Spleen (tissue), 11 donors: ENCODE measurements around the gene TMEM229B. TPM values are rescaled to one million over a fixed set of nuclear protein-coding genes. Genes with fewer than 3 reads are reported as not detected.

Source experiments
- DNase-seq: peaks from one replicate; pipeline ENCODE4 v3.0.0-alpha.2; 2020
- H3K27ac ChIP-seq, 8 donors: fragments of 200-600 bp; sonication (generic) in 7 of 8; 1 replicate in 4 of 8; 2 replicates in 4 of 8; pipeline versions ENCODE4 v1.5.0 to v1.8.0; 2016 to 2021; ENCODE audit warnings: inconsistent platforms in 4 of 8, mild to moderate bottlenecking in 4 of 8, moderate library complexity in 1 of 8
- H3K27me3 ChIP-seq, 7 donors: fragments of 200-600 bp; sonication (generic) in 6 of 7; replicated peaks in 1 of 7; 1 replicate in 4 of 7; 2 replicates in 3 of 7; pipeline versions ENCODE4 v1.5.0 to v1.8.0; 2016 to 2021; ENCODE audit warnings: inconsistent platforms in 3 of 7, mild to moderate bottlenecking in 1 of 7
- H3K36me3 ChIP-seq, 6 donors: fragments of 200-600 bp; sonication (generic) in 5 of 6; 1 replicate in 4 of 6; 2 replicates in 2 of 6; pipeline versions ENCODE4 v1.5.0 to v1.8.0; 2016 to 2021; ENCODE audit warnings: inconsistent platforms in 2 of 6
- H3K4me1 ChIP-seq, 6 donors: fragments of 200-600 bp; sonication (generic) in 5 of 6; 1 replicate in 3 of 6; 2 replicates in 3 of 6; pipeline versions ENCODE4 v1.5.0 to v1.8.0; 2016 to 2021; ENCODE audit warnings: inconsistent platforms in 3 of 6
- H3K4me3 ChIP-seq, 8 donors: fragments of 200-600 bp; sonication (generic) in 7 of 8; 1 replicate in 4 of 8; 2 replicates in 4 of 8; pipeline versions ENCODE4 v1.5.0 to v1.8.0; 2016 to 2021; ENCODE audit warnings: inconsistent platforms in 4 of 8, mild to moderate bottlenecking in 4 of 8, moderate library complexity in 2 of 8
- H3K9me3 ChIP-seq, 8 donors: fragments of 200-600 bp; sonication (generic) in 7 of 8; 1 replicate in 4 of 8; 2 replicates in 4 of 8; pipeline versions ENCODE4 v1.5.0 to v1.8.0; 2016 to 2021; ENCODE audit warnings: inconsistent platforms in 4 of 8
- CTCF ChIP-seq, 11 experiments: fragments of 200-600 bp in 7 of 11; fragments of 450-650 bp in 4 of 11; sonication (generic) in 4 of 11; IDR thresholded peaks in 8 of 11; conservative IDR thresholded peaks in 3 of 11; 1 replicate in 7 of 11; 2 replicates in 4 of 11; pipeline versions ENCODE4 v1.4.0 to v1.8.0; 2016 to 2021; ENCODE audit warnings: antibody characterized with exemption in 11 of 11, inconsistent platforms in 4 of 11, mild to moderate bottlenecking in 1 of 11
- POLR2A ChIP-seq, 3 donors: fragments of 450-650 bp; IDR thresholded peaks; one replicate each; pipeline ENCODE4 v1.5.1; 2017; ENCODE audit warnings: antibody characterized with exemption in 3 of 3, mild to moderate bottlenecking in 1 of 3
- POLR2AphosphoS5 ChIP-seq, 3 donors: sonication (generic); formaldehyde crosslinking; IDR thresholded peaks; one replicate each; pipeline ENCODE4 v1.5.1; 2017; ENCODE audit warnings: antibody characterized with exemption in 3 of 3
- WGBS, 5 donors: extraction: QIAGEN DNeasy Blood & Tissue Kit in 3 of 5; methylation state at CpG; one replicate each; pipeline versions ENCODE4 v1.1.5 to v1.1.7; 2013 to 2018; 5-methylcytosine and 5-hydroxymethylcytosine counted together
- intact Hi-C: fragments of 100-400 bp; cut with DNase I; formaldehyde crosslinking; loops from one replicate; pipeline ENCODE4 v1.15.0; 2023; ENCODE audit warnings: low total_unique reads
- polyA plus RNA-seq, 3 donors: library from polyadenylated mRNA; stranded (reverse); fragments of 200-250 nt; gene quantifications; one replicate each; pipeline ENCODE4 v1.2.1, GENCODE V29; 2013
- total RNA-seq, 7 donors: library from RNA; depleted of rRNA in 3 of 7; stranded (reverse); fragments of >200 nt in 3 of 7; fragmentation: NEBNext Ultra II Directional in 4 of 7; extraction: Animal tissue kit (Norgen Biotek cat#: 25700) in 4 of 7; gene quantifications; one replicate each; pipeline versions ENCODE4 v1.1.0 to v1.2.1, GENCODE V29; 2016 to 2021
- donor health status: healthy with polysubstance abuse.
- donor health status: DM: no; HTN: no; CAD: no; lungs with moderate emphysema.
- donor health status: DM: no; HTN: no; CAD: no.
- donor health status: Bipolar disorder and iron deficiency.
- donor health status: healthy.
- donor health status: DM: no; HTN: no; CAD: no.
- donor health status: DM: yes; HTN: yes; CAD: no.

Gene TMEM229B
- total and polyA plus RNA-seq, 10 donors: 3.0 to 36.0 (median 25.2) TPM

DNA sequence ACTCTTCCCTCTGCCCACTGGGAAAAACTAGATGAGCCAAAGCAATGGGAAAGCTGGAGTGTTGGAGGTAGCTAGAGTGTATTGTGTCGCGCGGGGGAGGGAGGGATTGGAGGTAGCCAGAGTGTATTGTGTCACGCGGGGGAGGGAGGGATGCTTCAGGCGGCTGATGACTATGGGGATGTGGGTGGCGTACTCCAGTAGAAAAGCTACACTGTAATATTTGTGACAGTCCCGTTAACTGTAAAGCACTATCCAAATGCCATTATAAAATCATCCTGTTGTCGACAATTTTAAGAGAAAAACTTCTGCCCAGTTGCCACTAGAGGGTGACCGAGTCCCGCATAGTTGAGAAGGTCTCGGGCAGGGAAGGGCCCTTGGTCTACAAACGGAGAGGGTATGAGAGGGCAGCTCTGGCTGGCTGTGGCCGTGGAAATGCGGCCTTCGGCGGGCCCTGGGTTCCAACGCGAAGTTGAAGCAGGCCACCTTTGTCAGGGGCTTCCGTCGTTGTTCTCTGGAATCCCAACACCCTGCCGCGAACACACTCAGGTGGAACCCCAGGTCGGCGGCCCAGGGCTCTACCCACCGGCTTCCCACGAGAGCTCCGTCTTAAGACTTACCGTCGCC, 61.4 kb downstream of the TMEM229B start:
- peaks cover 0 to 38% (median 2%) of the 10 kb centered on the region in 7 donors for H3K27me3 ChIP-seq
- H3K9me3 ChIP-seq: no peaks in the 10 kb centered on the region
- H3K27ac ChIP-seq: no peak overlapping the region
- intact Hi-C loops: loop anchor here (1.0 to 5.0 kb wide), 2 partner anchors 142 to 240 kb away; no protein-coding TSS in a partner anchor
- 33 to 39% (median 36%) methylated on average over 26 to 30 of the region's 30 CpGs for WGBS, 5 donors
- no peaks in the 10 kb centered on the region for H3K36me3 ChIP-seq
- TF ChIP-seq CTCF (IDR thresholded peaks at IDR 0.05 in 8 of 11, conservative IDR thresholded peaks at IDR 0.05 in 3 of 11): peak; percentile 35 to 83 (median 73)
- no peak for TF ChIP-seq POLR2A (IDR thresholded peaks at IDR 0.05)
- peak; percentile 88 for DNase-seq
- H3K4me1 ChIP-seq: peaks cover 0 to 9% (median 6%) of the 10 kb centered on the region in 6 donors
- H3K4me3 ChIP-seq: no peak overlapping the region

DNA sequence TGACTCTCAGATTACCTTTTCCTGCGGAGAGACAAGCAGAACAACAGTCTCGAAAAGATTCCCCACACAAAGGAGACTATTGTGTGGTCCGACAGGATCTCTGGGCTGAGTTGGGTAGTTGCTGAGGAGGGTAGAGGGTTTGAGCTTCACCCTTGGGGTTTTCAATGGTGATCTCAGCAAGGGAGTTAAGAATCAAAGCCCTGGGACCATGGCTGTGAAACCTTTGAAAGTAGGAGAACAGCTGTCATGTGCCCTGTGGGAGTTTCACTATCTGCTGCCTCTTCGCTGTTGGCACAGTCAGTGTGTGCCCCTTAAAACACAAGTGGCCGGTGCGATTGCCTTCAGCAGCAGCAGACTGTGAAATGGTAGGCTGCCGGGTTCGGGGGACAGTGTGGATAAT, 62.4 kb downstream of the TMEM229B start:
- TF ChIP-seq POLR2AphosphoS5 (IDR thresholded peaks at IDR 0.05): no peak
- TF ChIP-seq POLR2A (IDR thresholded peaks at IDR 0.05): no peak
- TF ChIP-seq CTCF (IDR thresholded peaks at IDR 0.05 in 8 of 11, conservative IDR thresholded peaks at IDR 0.05 in 3 of 11): no peak
- Histone ChIP-seq H3K4me1 (peaks cover 0 to 9% (median 6%) of the 10 kb centered on the region in 6 donors), H3K9me3 (no peaks in the 10 kb centered on the region), H3K4me3 (no peak overlapping the region), H3K36me3 (no peaks in the 10 kb centered on the region), H3K27me3 (peaks cover 0 to 38% (median 2%) of the 10 kb centered on the region in 7 donors), H3K27ac (no peak overlapping the region)
- no peak for DNase-seq
- intact Hi-C loops: loop anchor here (5.0 kb wide), 1 partner anchor 241 kb away; no protein-coding TSS in a partner anchor
- WGBS, 5 donors: 79 to 94% (median 91%) methylated on average over 8 of the region's 8 CpGs

- H3K4me3 ChIP-seq: no peak overlapping the region
- 79 to 88% (median 83%) methylated on average over 4 of the region's 4 CpGs for WGBS, 5 donors
- peaks cover 0 to 38% (median 2%) of the 10 kb centered on the region in 7 donors for H3K27me3 ChIP-seq
- TF ChIP-seq POLR2A (IDR thresholded peaks at IDR 0.05) (no peak), POLR2AphosphoS5 (IDR thresholded peaks at IDR 0.05) (no peak), CTCF (IDR thresholded peaks at IDR 0.05 in 8 of 11, conservative IDR thresholded peaks at IDR 0.05 in 3 of 11) (no peak)
- no peaks in the 10 kb centered on the region for H3K36me3 ChIP-seq
- no peak for DNase-seq
- H3K27ac ChIP-seq: no peak overlapping the region
- no peaks in the 10 kb centered on the region for H3K9me3 ChIP-seq
- intact Hi-C loops: loop anchor here (5.0 kb wide), 1 partner anchor 242 kb away; no protein-coding TSS in a partner anchor
- H3K4me1 ChIP-seq: peaks cover 0 to 9% (median 6%) of the 10 kb centered on the region in 6 donors
These were observed 62.9 kb downstream of the TMEM229B start for GRCh38 chr14:67425608-67426007.

GRCh38 chr14:67424539-67424938, 64.0 kb downstream of the TMEM229B start:
- Histone ChIP-seq H3K27me3 (peaks cover 0 to 43% (median 2%) of the 10 kb centered on the region in 7 donors), H3K4me1 (peaks cover 0 to 9% (median 6%) of the 10 kb centered on the region in 6 donors), H3K9me3 (no peaks in the 10 kb centered on the region), H3K36me3 (no peaks in the 10 kb centered on the region), H3K4me3 (no peak overlapping the region), H3K27ac (no peak overlapping the region)
- no peak for DNase-seq
- intact Hi-C loops: no loop called here
- TF ChIP-seq CTCF (IDR thresholded peaks at IDR 0.05 in 8 of 11, conservative IDR thresholded peaks at IDR 0.05 in 3 of 11) (no peak), POLR2AphosphoS5 (IDR thresholded peaks at IDR 0.05) (no peak), POLR2A (IDR thresholded peaks at IDR 0.05) (no peak)
- 6 to 20% (median 12%) methylated on average over 3 of the region's 3 CpGs for WGBS, 5 donors
